ENCODE results near the gene PRRG3. TPM values are rescaled to one million over a fixed set of nuclear protein-coding genes. Genes with fewer than 3 reads are reported as not detected.

Gene PRRG3
- total RNA-seq, 2 experiments from 2014 or later = not detected

DNA sequence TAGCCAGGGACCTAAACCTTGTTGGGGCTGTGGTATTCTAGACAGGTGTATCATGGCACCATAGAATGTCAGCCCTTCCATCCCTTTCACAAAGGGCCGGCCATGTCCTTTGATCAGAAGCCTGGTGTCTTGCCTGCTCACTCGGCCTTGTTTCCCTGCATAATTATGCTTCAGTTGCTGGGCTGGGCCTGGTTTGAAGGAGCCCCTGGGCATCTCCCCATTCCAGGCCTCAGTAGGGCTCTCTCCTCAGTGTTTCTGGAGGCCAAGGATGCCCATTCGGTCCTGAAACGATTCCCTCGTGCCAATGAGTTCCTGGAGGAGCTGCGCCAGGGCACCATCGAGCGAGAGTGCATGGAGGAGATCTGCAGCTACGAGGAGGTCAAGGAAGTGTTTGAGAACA lies 4.5 kb downstream of the PRRG3 start:
- H3K9me3 Mint-ChIP-seq = no peaks in the 10 kb centered on the region
- TF ChIP-seq, protein P1, sequence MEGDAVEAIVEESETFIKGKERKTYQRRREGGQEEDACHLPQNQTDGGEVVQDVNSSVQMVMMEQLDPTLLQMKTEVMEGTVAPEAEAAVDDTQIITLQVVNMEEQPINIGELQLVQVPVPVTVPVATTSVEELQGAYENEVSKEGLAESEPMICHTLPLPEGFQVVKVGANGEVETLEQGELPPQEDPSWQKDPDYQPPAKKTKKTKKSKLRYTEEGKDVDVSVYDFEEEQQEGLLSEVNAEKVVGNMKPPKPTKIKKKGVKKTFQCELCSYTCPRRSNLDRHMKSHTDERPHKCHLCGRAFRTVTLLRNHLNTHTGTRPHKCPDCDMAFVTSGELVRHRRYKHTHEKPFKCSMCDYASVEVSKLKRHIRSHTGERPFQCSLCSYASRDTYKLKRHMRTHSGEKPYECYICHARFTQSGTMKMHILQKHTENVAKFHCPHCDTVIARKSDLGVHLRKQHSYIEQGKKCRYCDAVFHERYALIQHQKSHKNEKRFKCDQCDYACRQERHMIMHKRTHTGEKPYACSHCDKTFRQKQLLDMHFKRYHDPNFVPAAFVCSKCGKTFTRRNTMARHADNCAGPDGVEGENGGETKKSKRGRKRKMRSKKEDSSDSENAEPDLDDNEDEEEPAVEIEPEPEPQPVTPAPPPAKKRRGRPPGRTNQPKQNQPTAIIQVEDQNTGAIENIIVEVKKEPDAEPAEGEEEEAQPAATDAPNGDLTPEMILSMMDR (IDR thresholded peaks at IDR 0.05) = no peak
- no peaks in the 10 kb centered on the region for H3K4me1 Mint-ChIP-seq (ENCODE audit: low read depth)
- ChIA-PET POLR2A (no interaction called here), CTCF (no interaction called here)
- ATAC-seq (ENCODE audit: poor library complexity) (no peak), DNase-seq (no peak)
- Histone ChIP-seq H3K27me3 (ENCODE audit: control insufficient read depth in 1 of 2, insufficient read depth in 2 of 2, low read length in 2 of 2) (no peaks in the 10 kb centered on the region), H3K27ac (ENCODE audit: low read depth in 1 of 2, low read length in 2 of 2) (no peak overlapping the region), H3K9me3 (ENCODE audit: control insufficient read depth in 1 of 2, insufficient read depth in 1 of 2, low read length in 2 of 2) (no peaks in the 10 kb centered on the region), H3K36me3 (ENCODE audit: insufficient read depth, low read length) (no peaks in the 10 kb centered on the region), H3K4me3 (ENCODE audit: low read length) (no peak overlapping the region), H3K4me1 (ENCODE audit: insufficient read depth, low read length) (no peaks in the 10 kb centered on the region)
- H3K4me3 Mint-ChIP-seq = no peak overlapping the region
- H3K27ac Mint-ChIP-seq = no peak overlapping the region
- H3K36me3 Mint-ChIP-seq (ENCODE audit: low read depth) = no peaks in the 10 kb centered on the region
- peaks cover 13% of the 10 kb centered on the region for H3K27me3 Mint-ChIP-seq
- intact Hi-C loops (cut with DNase I, micrococcal nuclease) = no loop called here

DNA sequence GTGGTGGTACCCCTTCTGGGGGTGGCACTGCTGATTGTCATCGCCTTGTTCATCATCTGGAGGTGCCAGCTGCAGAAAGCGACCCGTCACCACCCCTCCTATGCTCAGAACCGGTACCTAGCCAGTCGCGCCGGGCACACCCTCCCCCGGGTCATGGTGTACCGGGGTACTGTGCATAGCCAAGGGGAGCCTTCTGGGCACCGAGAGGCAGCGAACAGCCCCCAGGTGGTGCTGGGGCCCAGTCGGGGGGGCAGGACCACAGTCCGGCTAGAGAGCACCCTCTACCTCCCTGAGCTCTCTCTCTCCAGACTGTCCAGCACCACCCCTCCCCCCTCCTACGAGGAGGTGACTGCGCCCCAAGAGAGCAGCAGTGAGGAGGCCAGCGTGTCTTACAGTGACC lies 5.3 kb downstream of the PRRG3 start:
- DNase-seq (no peak), ATAC-seq (ENCODE audit: poor library complexity) (no peak)
- TF ChIP-seq, protein P1 (IDR thresholded peaks at IDR 0.05) = no peak
- CTCF ChIA-PET = no interaction called here
- Mint-ChIP-seq H3K4me3 (no peak overlapping the region), H3K4me1 (ENCODE audit: low read depth) (no peaks in the 10 kb centered on the region), H3K27ac (no peak overlapping the region), H3K36me3 (ENCODE audit: low read depth) (no peaks in the 10 kb centered on the region), H3K9me3 (no peaks in the 10 kb centered on the region), H3K27me3 (peaks cover 11% of the 10 kb centered on the region)
- POLR2A ChIA-PET = no interaction called here
- Histone ChIP-seq H3K27me3 (ENCODE audit: control insufficient read depth in 1 of 2, insufficient read depth in 2 of 2, low read length in 2 of 2) (no peaks in the 10 kb centered on the region), H3K36me3 (ENCODE audit: insufficient read depth, low read length) (no peaks in the 10 kb centered on the region), H3K4me3 (ENCODE audit: low read length) (no peak overlapping the region), H3K4me1 (ENCODE audit: insufficient read depth, low read length) (no peaks in the 10 kb centered on the region), H3K27ac (ENCODE audit: low read depth in 1 of 2, low read length in 2 of 2) (no peak overlapping the region), H3K9me3 (ENCODE audit: control insufficient read depth in 1 of 2, insufficient read depth in 1 of 2, low read length in 2 of 2) (no peaks in the 10 kb centered on the region)
- intact Hi-C loops (cut with DNase I, micrococcal nuclease) = no loop called here

DNA sequence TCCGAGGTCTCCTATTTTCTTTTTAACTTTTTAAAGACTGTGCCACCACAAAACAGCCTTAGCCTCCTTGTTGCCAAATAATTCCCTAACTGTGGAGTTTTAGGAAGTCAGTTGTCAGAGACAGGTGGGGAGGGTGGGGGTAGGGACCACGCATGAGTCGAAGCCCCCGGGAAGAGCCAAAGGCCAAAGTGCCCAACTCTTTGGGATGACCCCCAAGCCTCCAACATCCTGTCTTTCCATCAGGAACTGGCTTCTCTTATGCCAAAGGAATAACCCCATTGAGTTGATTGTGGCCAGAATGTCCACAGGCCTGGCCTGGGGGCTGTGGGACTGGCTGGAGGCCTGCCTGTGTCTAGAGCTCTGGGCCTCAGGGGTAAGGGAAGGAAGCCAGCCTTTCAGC lies 5.8 kb downstream of the PRRG3 start:
- H3K9me3 Mint-ChIP-seq = no peaks in the 10 kb centered on the region
- POLR2A ChIA-PET = no interaction called here
- no peak overlapping the region for H3K27ac Mint-ChIP-seq
- no peaks in the 10 kb centered on the region for H3K4me1 Mint-ChIP-seq (ENCODE audit: low read depth)
- no peaks in the 10 kb centered on the region for H3K36me3 Mint-ChIP-seq (ENCODE audit: low read depth)
- H3K4me3 ChIP-seq (ENCODE audit: low read length) = no peak overlapping the region
- H3K27me3 Mint-ChIP-seq = peaks cover 7% of the 10 kb centered on the region
- no peaks in the 10 kb centered on the region for H3K27me3 ChIP-seq (ENCODE audit: control insufficient read depth in 1 of 2, insufficient read depth in 2 of 2, low read length in 2 of 2)
- no peak overlapping the region for H3K27ac ChIP-seq (ENCODE audit: low read depth in 1 of 2, low read length in 2 of 2)
- TF ChIP-seq, protein P1 (IDR thresholded peaks at IDR 0.05) = no peak
- no peaks in the 10 kb centered on the region for H3K36me3 ChIP-seq (ENCODE audit: insufficient read depth, low read length)
- no peaks in the 10 kb centered on the region for H3K9me3 ChIP-seq (ENCODE audit: control insufficient read depth in 1 of 2, insufficient read depth in 1 of 2, low read length in 2 of 2)
- ATAC-seq (ENCODE audit: poor library complexity) = no peak
- H3K4me1 ChIP-seq (ENCODE audit: insufficient read depth, low read length) = no peaks in the 10 kb centered on the region
- CTCF ChIA-PET = no interaction called here
- no peak for DNase-seq
- no peak overlapping the region for H3K4me3 Mint-ChIP-seq
- intact Hi-C loops (cut with DNase I, micrococcal nuclease) = no loop called here
